HepG2 (cell line): Measurements from ENCODE around the gene CHMP6. TPM values are rescaled to one million over a fixed set of nuclear protein-coding genes. Genes with fewer than 3 reads are reported as not detected.

Experiments
- ATAC-seq: fragments of 200-7000 bp; cut with Tn5 transposase; 3 replicates; pipeline ENCODE4 v1.9.1; 2020; ENCODE audit warnings: mild to moderate bottlenecking, moderate library complexity
- BruUV-seq: library from RNA; stranded (reverse); fragments of 400-500 nt; replicated peaks from 2 replicates; lab custom pipeline; 2021; lab: Mats Ljungman, UMichigan
- CTCF ChIA-PET: fragments of 300-600 bp; formaldehyde crosslinking; extraction: SDS; loops from one replicate; lab custom pipeline; 2021; ENCODE audit warnings: low total read pairs, inconsistent platforms, low intra/inter-chr PET ratio; lab: Yijun Ruan, JAX
- POLR2A ChIA-PET: fragments of 350-600 bp; sonication (Branson Sonifier 250); formaldehyde crosslinking; loops from one replicate; lab custom pipeline; 2020; ENCODE audit warnings: antibody characterized with exemption, inconsistent platforms; lab: Yijun Ruan, JAX
- DNase-seq: peaks from one replicate; pipeline ENCODE4 v3.0.0-alpha.2; 2015; ENCODE audit warnings: low spot score
- FAIRE-seq: peaks from 3 replicates; lab custom pipeline; 2011; peaks lifted over from hg19 to GRCh38; lab: Jason Lieb, UNC
- H2AFZ ChIP-seq: one replicate; pipeline ENCODE4 v1.6.1; 2011; ENCODE audit warnings: low read length, inconsistent platforms
- H3K27ac ChIP-seq: fragments of 300-600 bp; 3 replicates; pipeline ENCODE4 v1.8.0; 2011; ENCODE audit warnings: mixed run types, mild to moderate bottlenecking, mixed read lengths, low read length, inconsistent platforms; ENCODE audit not compliant: insufficient read depth; ENCODE audit errors: extremely low read length
- H3K27me3 ChIP-seq, 2 experiments: fragments of 200-600 bp in 1 of 2; 2 replicates in 1 of 2; 3 replicates in 1 of 2; pipeline versions ENCODE4 v1.6.0 to v1.8.0; 2011; ENCODE audit warnings: low read length in 2 of 2, mild to moderate bottlenecking in 2 of 2, moderate library complexity in 2 of 2, inconsistent platforms in 1 of 2; ENCODE audit not compliant: insufficient read depth in 2 of 2, control insufficient read depth in 1 of 2
- H3K36me3 ChIP-seq, 2 experiments: fragments of 200-600 bp in 1 of 2; replicated peaks in 1 of 2; 2 replicates in 1 of 2; 3 replicates in 1 of 2; pipeline versions ENCODE4 v1.5.1 to v1.8.0; 2011; ENCODE audit warnings: low read length in 2 of 2, inconsistent platforms in 1 of 2; ENCODE audit not compliant: insufficient read depth in 2 of 2, control insufficient read depth in 1 of 2
- H3K4me1 ChIP-seq: 2 replicates; pipeline ENCODE4 v1.5.1; 2012; ENCODE audit warnings: low read length, inconsistent platforms; ENCODE audit not compliant: insufficient read depth
- H3K4me2 ChIP-seq: 2 replicates; pipeline ENCODE4 v1.6.0; 2011; ENCODE audit warnings: low read depth, low read length, inconsistent platforms
- H3K4me3 ChIP-seq, 3 experiments: fragments of 200-600 bp in 1 of 3; sonication (generic), shearing (Covaris generic) in 1 of 3; replicated peaks in 1 of 3; 2 replicates each; pipeline ENCODE4 v1.5.1; 2011 to 2016; ENCODE audit warnings: low read length in 3 of 3, inconsistent platforms in 2 of 3, low read depth in 2 of 3, mild to moderate bottlenecking in 2 of 3, control low read depth in 1 of 3, mixed read lengths in 1 of 3; ENCODE audit not compliant: insufficient read depth in 1 of 3
- H3K79me2 ChIP-seq: one replicate; pipeline ENCODE4 v1.6.1; 2011; ENCODE audit warnings: low read length, inconsistent platforms; ENCODE audit not compliant: insufficient read depth
- H3K9ac ChIP-seq: 2 replicates; pipeline ENCODE4 v1.6.0; 2011; ENCODE audit warnings: mild to moderate bottlenecking, low read depth, low read length, inconsistent platforms; ENCODE audit not compliant: insufficient read depth
- H3K9me3 ChIP-seq: 2 replicates; pipeline ENCODE4 v1.5.1; 2012; ENCODE audit warnings: mild to moderate bottlenecking, low read length
- H4K20me1 ChIP-seq: 2 replicates; pipeline ENCODE4 v1.6.0; 2011; ENCODE audit warnings: inconsistent platforms, mild to moderate bottlenecking, low read length, moderate library complexity; ENCODE audit not compliant: insufficient read depth
- CCAR2 ChIP-seq: fragments of 200-400 bp; formaldehyde crosslinking; optimal IDR thresholded peaks from 2 replicates; pipeline ENCODE3; 2018; ENCODE audit warnings: low read depth, mild to moderate bottlenecking, low read length, moderate library complexity
- MEIS2 ChIP-seq: sonication (generic); formaldehyde crosslinking; IDR thresholded peaks from 2 replicates; pipeline ENCODE4 v1.9.0; 2021; ENCODE audit warnings: mild to moderate bottlenecking, missing genetic modification reagents
- ZKSCAN1 ChIP-seq: fragments of 150-350 bp; IDR thresholded peaks from 2 replicates; pipeline ENCODE4 v1.6.1; 2014; ENCODE audit warnings: low read length
- ZNF138 ChIP-seq: sonication (generic); formaldehyde crosslinking; IDR thresholded peaks from 2 replicates; pipeline ENCODE4 v1.5.0; 2020; ENCODE audit warnings: mild to moderate bottlenecking, low read depth, missing genetic modification reagents
- ZNF441 ChIP-seq: sonication (generic); formaldehyde crosslinking; IDR thresholded peaks from 2 replicates; pipeline ENCODE4 v1.7.0; 2021; ENCODE audit warnings: missing genetic modification reagents, borderline replicate concordance
- ZNF567 ChIP-seq: sonication (generic); formaldehyde crosslinking; IDR thresholded peaks from 2 replicates; pipeline ENCODE4 v1.8.1; 2023; ENCODE audit warnings: mild to moderate bottlenecking, missing genetic modification reagents, borderline replicate concordance
- WGBS: methylation state at CpG from one replicate; pipeline ENCODE4 v1.1.6; 2017; ENCODE audit warnings: low lambda C conversion rate; 5-methylcytosine and 5-hydroxymethylcytosine counted together
- in situ Hi-C: cut with HindIII; loops from 2 replicates; pipeline ENCODE4 v1.10.0; 2017; ENCODE audit warnings: low pct_unique_long_range_greater_than_20kb; ENCODE audit not compliant: extremely low pct_ligation_motif_present
- intact Hi-C: fragments of 100-400 bp; cut with micrococcal nuclease; formaldehyde crosslinking; loops from one replicate; pipeline ENCODE4 v1.10.0; 2022; ENCODE audit not compliant: unreplicated experiment
- polyA plus RNA-seq, 8 experiments: library from polyadenylated mRNA; depleted of rRNA in 3 of 8; stranded (reverse) in 7 of 8; unstranded in 1 of 8; fragments of >200 nt; fragmentation: Illumina TruSeq in 4 of 8; extraction: Trizol in 4 of 8; gene quantifications; 2 replicates each; pipeline versions ENCODE4 v1.2.1 to v1.2.3, GENCODE V29; 2011 to 2016; ENCODE audit warnings: low read depth in 4 of 8, missing spikeins in 1 of 8, mixed read lengths in 1 of 8; ENCODE audit not compliant: insufficient read depth in 1 of 8
- total RNA-seq, 5 experiments: library from RNA; depleted of rRNA; stranded (reverse); fragments of >200 nt; fragmentation: Illumina TruSeq; extraction: Trizol; gene quantifications; 2 replicates each; pipeline ENCODE4 v1.2.3, GENCODE V29; 2016; ENCODE audit warnings: low read depth in 1 of 5
- TF ChIP-seq, protein P1 (sequence below): sonication (generic); formaldehyde crosslinking; IDR thresholded peaks from 2 replicates; pipeline ENCODE4 v1.4.0; 2020; ENCODE audit warnings: mild to moderate bottlenecking, missing genetic modification reagents
- TF ChIP-seq, protein P2 (sequence below): IDR thresholded peaks from 2 replicates; pipeline ENCODE4 v1.6.1; 2016; ENCODE audit warnings: missing compliant biosample characterization, missing genetic modification reagents, borderline replicate concordance

The CHMP6 gene
- total and polyA plus RNA-seq, 2 of the 13 experiments (the other 11 are each of a cell fraction or from before 2014, with no cell fraction given) = 11.1 to 24.2 TPM

DNA sequence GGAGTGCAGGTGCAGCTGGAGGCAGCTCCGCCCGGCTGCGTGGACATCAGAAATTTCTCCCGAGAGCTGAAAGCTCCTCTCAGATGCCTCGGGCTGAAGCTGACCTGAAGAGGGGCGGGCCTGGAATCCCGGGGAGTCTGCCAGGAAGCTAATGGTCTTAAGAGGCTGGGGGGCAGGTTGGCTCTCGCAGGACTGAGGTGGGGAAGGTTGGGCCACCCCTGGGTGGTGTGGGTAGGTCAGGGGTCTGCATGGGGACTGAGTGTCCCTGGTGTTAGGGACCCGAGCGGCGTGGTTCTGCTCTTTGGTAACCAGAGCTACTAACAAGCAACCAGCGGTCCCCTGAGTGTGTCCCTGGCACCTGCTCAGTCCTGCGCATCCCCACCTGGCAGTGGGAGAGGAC is 3.5 kb downstream of the CHMP6 start:
- Histone ChIP-seq H3K27me3 (no peaks in the 10 kb centered on the region; a peak in 1 of 5 replicates), H2AFZ (no peak overlapping the region), H3K27ac (no peak overlapping the region), H3K9ac (no peak overlapping the region), H3K36me3 (peaks cover 29 to 47% of the 10 kb centered on the region in 2 experiments), H3K79me2 (no peaks in the 10 kb centered on the region), H3K4me1 (peaks cover 29% of the 10 kb centered on the region), H4K20me1 (no peaks in the 10 kb centered on the region), H3K4me3 (no peak overlapping the region), H3K4me2 (no peak overlapping the region), H3K9me3 (no peaks in the 10 kb centered on the region)
- no TSS peak for BruUV-seq
- ATAC-seq (no peak), DNase-seq (no peak), FAIRE-seq (no peak)
- no peak for TF ChIP-seq CCAR2
- TF ChIP-seq ZNF138 = no peak
- TF ChIP-seq, protein P1, sequence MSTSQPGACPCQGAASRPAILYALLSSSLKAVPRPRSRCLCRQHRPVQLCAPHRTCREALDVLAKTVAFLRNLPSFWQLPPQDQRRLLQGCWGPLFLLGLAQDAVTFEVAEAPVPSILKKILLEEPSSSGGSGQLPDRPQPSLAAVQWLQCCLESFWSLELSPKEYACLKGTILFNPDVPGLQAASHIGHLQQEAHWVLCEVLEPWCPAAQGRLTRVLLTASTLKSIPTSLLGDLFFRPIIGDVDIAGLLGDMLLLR = no peak
- TF ChIP-seq, protein P2, sequence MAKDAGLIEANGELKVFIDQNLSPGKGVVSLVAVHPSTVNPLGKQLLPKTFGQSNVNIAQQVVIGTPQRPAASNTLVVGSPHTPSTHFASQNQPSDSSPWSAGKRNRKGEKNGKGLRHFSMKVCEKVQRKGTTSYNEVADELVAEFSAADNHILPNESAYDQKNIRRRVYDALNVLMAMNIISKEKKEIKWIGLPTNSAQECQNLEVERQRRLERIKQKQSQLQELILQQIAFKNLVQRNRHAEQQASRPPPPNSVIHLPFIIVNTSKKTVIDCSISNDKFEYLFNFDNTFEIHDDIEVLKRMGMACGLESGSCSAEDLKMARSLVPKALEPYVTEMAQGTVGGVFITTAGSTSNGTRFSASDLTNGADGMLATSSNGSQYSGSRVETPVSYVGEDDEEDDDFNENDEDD (CRISPR knock-in tag) = no peak
- no peak for TF ChIP-seq ZKSCAN1
- TF ChIP-seq ZNF441 = no peak
- TF ChIP-seq ZNF567 = no peak
- TF ChIP-seq MEIS2 (CRISPR knock-in tag) = no peak
- intact Hi-C loops = no loop called here
- ChIA-PET CTCF (no interaction called here), POLR2A (no interaction called here)
- in situ Hi-C loops = no loop called here
- WGBS = 98% methylated on average over 13 of the region's 13 CpGs
